Activated naive CD8-positive, alpha-beta T cell treated with anti-CD3 and anti-CD28 coated beads for 36 hours (primary cell): ENCODE measurements around the gene ZNF649. TPM values are rescaled to one million over a fixed set of nuclear protein-coding genes. Genes with fewer than 3 reads are reported as not detected.
"Not testable (repeated sequence)": the region's sequence is repeated elsewhere in the genome, so short reads cannot be mapped to it uniquely, and the experiment has no call there.

Experiments
- DNase-seq: peaks from one replicate; pipeline ENCODE4 v3.0.0; 2021
- H3K27ac Mint-ChIP-seq: one replicate; pipeline ENCODE4 v1.8.0; 2022; ENCODE audit warnings: mild to moderate bottlenecking, moderate library complexity, mixed read lengths
- H3K27me3 Mint-ChIP-seq: one replicate; pipeline ENCODE4 v1.8.0; 2022; ENCODE audit warnings: mild to moderate bottlenecking, mixed read lengths
- H3K36me3 Mint-ChIP-seq: one replicate; pipeline ENCODE4 v1.8.0; 2021; ENCODE audit warnings: mild to moderate bottlenecking, mixed read lengths
- H3K4me1 Mint-ChIP-seq: one replicate; pipeline ENCODE4 v1.8.0; 2021; ENCODE audit warnings: mixed read lengths
- H3K4me3 Mint-ChIP-seq: one replicate; pipeline ENCODE4 v1.8.0; 2022; ENCODE audit warnings: mild to moderate bottlenecking, moderate library complexity, mixed read lengths
- H3K9me3 Mint-ChIP-seq: one replicate; pipeline ENCODE4 v1.8.0; 2022; ENCODE audit warnings: mixed read lengths
- total RNA-seq, 2 experiments: library from RNA; stranded (reverse); gene quantifications; one replicate each; pipeline ENCODE4 v1.2.3, GENCODE V29; 2021

The ZNF649 gene
- total RNA-seq: 10 to 100 TPM; 12.1 to 12.2 TPM

- peaks cover 56% of the 10 kb centered on the region for H3K9me3 Mint-ChIP-seq
- peak; percentile 80 for DNase-seq
- peak within 1 kb of the TSS; percentile 99 for H3K27ac Mint-ChIP-seq
- H3K4me1 Mint-ChIP-seq: peaks cover 20% of the 10 kb centered on the region
- H3K27me3 Mint-ChIP-seq: peaks cover 28% of the 10 kb centered on the region
- peak within 1 kb of the TSS; percentile 98 for H3K4me3 Mint-ChIP-seq
- peaks cover 76% of the 10 kb centered on the region for H3K36me3 Mint-ChIP-seq
These were observed at the start of gene ZNF649 for GRCh38 chr19:51904331-51905165. Gene ZNF649, minus strand, starts transcription at chr19:51905017. Its CDS starts 4,910 bp downstream, at chr19:51900107.

GRCh38 chr19:51948975-51949374 is 44.2 kb upstream of the ZNF649 start:
- no peak overlapping the region for H3K27ac Mint-ChIP-seq
- DNase-seq: no peak
- H3K9me3 Mint-ChIP-seq: peaks cover 68% of the 10 kb centered on the region
- H3K4me3 Mint-ChIP-seq: no peak overlapping the region
- no peaks in the 10 kb centered on the region for H3K4me1 Mint-ChIP-seq
- peaks cover 54% of the 10 kb centered on the region for H3K36me3 Mint-ChIP-seq
- H3K27me3 Mint-ChIP-seq: no peaks in the 10 kb centered on the region

GRCh38 chr19:51946602-51947001 is 41.8 kb upstream of the ZNF649 start:
- no peak overlapping the region for H3K4me3 Mint-ChIP-seq

GRCh38 chr19:51944798-51945552 is 40.2 kb upstream of the ZNF649 start:
- Mint-ChIP-seq H3K36me3 (peaks cover 81% of the 10 kb centered on the region), H3K9me3 (peaks cover 85% of the 10 kb centered on the region), H3K4me3 (no peak overlapping the region), H3K4me1 (no peaks in the 10 kb centered on the region), H3K27ac (no peak overlapping the region), H3K27me3 (no peaks in the 10 kb centered on the region)
- DNase-seq: no peak

More at GRCh38 chr19:51946602-51947001, 41.8 kb upstream of the ZNF649 start:
- no peak for DNase-seq
- Mint-ChIP-seq H3K36me3 (peaks cover 68% of the 10 kb centered on the region), H3K9me3 (peaks cover 82% of the 10 kb centered on the region), H3K27ac (no peak overlapping the region), H3K27me3 (no peaks in the 10 kb centered on the region), H3K4me1 (no peaks in the 10 kb centered on the region)

GRCh38 chr19:51938936-51939335 is 34.1 kb upstream of the ZNF649 start:
- no peak for DNase-seq
- H3K4me1 Mint-ChIP-seq: no peaks in the 10 kb centered on the region
- H3K9me3 Mint-ChIP-seq: peaks cover 67% of the 10 kb centered on the region
- no peak overlapping the region for H3K4me3 Mint-ChIP-seq
- no peak overlapping the region for H3K27ac Mint-ChIP-seq
- H3K36me3 Mint-ChIP-seq: peaks cover 96% of the 10 kb centered on the region
- no peaks in the 10 kb centered on the region for H3K27me3 Mint-ChIP-seq

- peaks cover 45% of the 10 kb centered on the region for H3K9me3 Mint-ChIP-seq
- H3K27ac Mint-ChIP-seq: no peak overlapping the region
- peaks cover 8% of the 10 kb centered on the region for H3K4me1 Mint-ChIP-seq
- peaks cover 86% of the 10 kb centered on the region for H3K36me3 Mint-ChIP-seq
- no peak overlapping the region for H3K4me3 Mint-ChIP-seq
- no peaks in the 10 kb centered on the region for H3K27me3 Mint-ChIP-seq
- no peak for DNase-seq
These were observed 27.1 kb upstream of the ZNF649 start for GRCh38 chr19:51931921-51932320.

GRCh38 chr19:51927859-51928258 is 23.0 kb upstream of the ZNF649 start:
- Mint-ChIP-seq H3K4me1 (peaks cover 14% of the 10 kb centered on the region), H3K9me3 (peaks cover 64% of the 10 kb centered on the region), H3K27ac (peak overlapping the region; percentile 94), H3K27me3 (no peaks in the 10 kb centered on the region), H3K36me3 (peaks cover 67% of the 10 kb centered on the region), H3K4me3 (peak overlapping the region; percentile 97)
- no peak for DNase-seq

GRCh38 chr19:51926784-51927741 is 22.2 kb upstream of the ZNF649 start, which contains the start of gene ZNF613:
Gene ZNF613, plus strand, starts transcription at chr19:51927472. Its CDS starts 8,749 bp downstream, at chr19:51936221.
- peak; percentile 79 for DNase-seq
- H3K36me3 Mint-ChIP-seq: peaks cover 63% of the 10 kb centered on the region
- peak within 1 kb of the TSS; percentile 94 for H3K27ac Mint-ChIP-seq
- no peaks in the 10 kb centered on the region for H3K27me3 Mint-ChIP-seq
- peaks cover 14% of the 10 kb centered on the region for H3K4me1 Mint-ChIP-seq
- H3K9me3 Mint-ChIP-seq: peaks cover 67% of the 10 kb centered on the region
- peak within 1 kb of the TSS; percentile 97 for H3K4me3 Mint-ChIP-seq

GRCh38 chr19:51926426-51926783 is 21.6 kb upstream of the ZNF649 start:
- no peak for DNase-seq
- peaks cover 70% of the 10 kb centered on the region for H3K9me3 Mint-ChIP-seq
- H3K4me1 Mint-ChIP-seq: peaks cover 14% of the 10 kb centered on the region
- H3K27ac Mint-ChIP-seq: peak overlapping the region; percentile 94
- H3K4me3 Mint-ChIP-seq: peak overlapping the region; percentile 97
- H3K36me3 Mint-ChIP-seq: peaks cover 60% of the 10 kb centered on the region
- H3K27me3 Mint-ChIP-seq: no peaks in the 10 kb centered on the region

- Mint-ChIP-seq H3K27ac (no peak overlapping the region), H3K4me1 (peaks cover 6% of the 10 kb centered on the region), H3K27me3 (no peaks in the 10 kb centered on the region), H3K4me3 (no peak overlapping the region), H3K9me3 (peaks cover 74% of the 10 kb centered on the region), H3K36me3 (peaks cover 37% of the 10 kb centered on the region)
- DNase-seq: no peak
These were observed 17.1 kb upstream of the ZNF649 start for GRCh38 chr19:51921949-51922348.

- no peak overlapping the region for H3K27ac Mint-ChIP-seq
- peaks cover 74% of the 10 kb centered on the region for H3K9me3 Mint-ChIP-seq
- peaks cover 31% of the 10 kb centered on the region for H3K36me3 Mint-ChIP-seq
- no peak for DNase-seq
- no peaks in the 10 kb centered on the region for H3K27me3 Mint-ChIP-seq
- no peak overlapping the region for H3K4me3 Mint-ChIP-seq
- H3K4me1 Mint-ChIP-seq: no peaks in the 10 kb centered on the region
These were observed 14.8 kb upstream of the ZNF649 start for GRCh38 chr19:51919606-51920005.

- H3K4me1 Mint-ChIP-seq: no peaks in the 10 kb centered on the region
- no peak for DNase-seq
- H3K27ac Mint-ChIP-seq: no peak overlapping the region
- no peak overlapping the region for H3K4me3 Mint-ChIP-seq
- peaks cover 25% of the 10 kb centered on the region for H3K36me3 Mint-ChIP-seq
- H3K9me3 Mint-ChIP-seq: peaks cover 64% of the 10 kb centered on the region
- no peaks in the 10 kb centered on the region for H3K27me3 Mint-ChIP-seq
These were observed 11.3 kb upstream of the ZNF649 start for GRCh38 chr19:51916167-51916566.

- no peak for DNase-seq
- Mint-ChIP-seq H3K4me3 (no peak overlapping the region), H3K27ac (no peak overlapping the region), H3K36me3 (peaks cover 22% of the 10 kb centered on the region), H3K27me3 (no peaks in the 10 kb centered on the region), H3K4me1 (no peaks in the 10 kb centered on the region), H3K9me3 (peaks cover 58% of the 10 kb centered on the region)
These were observed 10.6 kb upstream of the ZNF649 start for GRCh38 chr19:51915324-51915867.

GRCh38 chr19:51907981-51908380 is 3.2 kb upstream of the ZNF649 start:
- not testable (repeated sequence) for H3K27ac Mint-ChIP-seq, DNase-seq, H3K4me3 Mint-ChIP-seq
- Mint-ChIP-seq H3K4me1 (peaks cover 11% of the 10 kb centered on the region), H3K36me3 (peaks cover 49% of the 10 kb centered on the region), H3K9me3 (peaks cover 50% of the 10 kb centered on the region), H3K27me3 (peaks cover 32% of the 10 kb centered on the region)
